GM04504 (cell line): Measurements from ENCODE around the gene FLVCR1.

Experiments
- DNase-seq: peaks from one replicate; pipeline ENCODE4 v3.0.0-alpha.2; 2012; ENCODE audit warnings: low read depth

Gene FLVCR1

DNA sequence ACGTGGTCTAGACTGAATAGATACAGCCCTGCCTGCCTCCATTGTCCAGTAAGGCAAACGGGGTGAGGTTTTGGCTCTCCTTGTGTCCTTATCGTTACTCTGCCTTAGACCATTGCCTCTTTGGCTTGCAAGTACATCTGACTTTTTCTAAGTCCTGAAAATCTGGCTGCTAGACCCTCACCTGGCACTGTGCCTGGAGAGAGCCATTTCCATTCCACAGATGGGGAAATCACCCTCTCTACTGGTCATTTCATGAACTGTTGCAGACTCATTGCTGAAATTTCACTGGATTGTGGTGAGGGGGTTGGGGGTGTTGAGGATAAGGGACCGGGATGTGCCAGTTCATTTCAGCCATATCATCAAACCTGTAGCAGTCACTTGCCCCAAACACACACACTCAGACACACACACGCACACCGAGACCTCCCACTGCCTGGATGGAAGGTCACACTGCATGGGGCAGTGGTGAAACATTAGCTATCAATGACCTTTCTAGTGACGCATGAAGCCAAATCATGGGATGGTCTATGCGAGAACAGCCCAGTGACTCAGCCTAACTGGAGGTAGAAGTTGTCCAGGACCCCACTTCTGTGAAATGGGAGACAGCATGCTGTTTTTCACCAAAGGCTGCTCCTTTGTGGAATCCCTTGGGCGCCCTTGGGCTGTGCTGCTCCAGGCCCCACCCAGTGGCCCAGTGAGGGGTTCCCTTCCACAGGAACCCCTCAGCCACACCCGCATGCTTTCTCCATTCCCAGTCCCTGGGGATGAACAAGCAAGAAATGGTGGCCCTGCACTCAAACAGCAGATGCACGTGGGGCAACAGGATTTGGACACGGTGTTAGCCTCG is 57.4 kb downstream of the FLVCR1 start:
- no peak for DNase-seq

- no peak for DNase-seq
Observed at GRCh38 chr1:212916481-212917133, 58.5 kb downstream of the FLVCR1 start.

- no peak for DNase-seq
Observed at GRCh38 chr1:212917134-212917485, 59.0 kb downstream of the FLVCR1 start.

DNA sequence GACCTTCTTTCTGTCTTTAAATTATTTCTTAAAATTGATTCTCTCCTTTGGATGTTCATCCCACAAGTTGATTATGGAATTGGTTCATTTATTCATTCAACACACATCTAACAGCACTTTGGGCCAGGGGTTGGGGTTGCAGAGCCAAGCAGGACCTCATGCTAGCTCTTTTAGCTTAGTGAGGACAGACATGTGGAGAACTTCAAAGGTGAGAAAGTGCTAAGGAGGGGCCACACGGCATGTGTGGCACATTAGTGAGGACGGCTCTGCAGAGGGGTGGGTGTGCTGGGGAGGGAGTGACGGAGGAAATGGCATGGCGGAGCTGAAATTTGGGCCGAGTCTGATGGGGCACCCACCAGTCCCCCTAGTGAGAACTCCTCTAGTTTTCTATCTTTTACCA is 59.8 kb downstream of the FLVCR1 start:
- DNase-seq: no peak

GRCh38 chr1:212918824-212919223 is 60.7 kb downstream of the FLVCR1 start:
- DNase-seq: no peak

DNA sequence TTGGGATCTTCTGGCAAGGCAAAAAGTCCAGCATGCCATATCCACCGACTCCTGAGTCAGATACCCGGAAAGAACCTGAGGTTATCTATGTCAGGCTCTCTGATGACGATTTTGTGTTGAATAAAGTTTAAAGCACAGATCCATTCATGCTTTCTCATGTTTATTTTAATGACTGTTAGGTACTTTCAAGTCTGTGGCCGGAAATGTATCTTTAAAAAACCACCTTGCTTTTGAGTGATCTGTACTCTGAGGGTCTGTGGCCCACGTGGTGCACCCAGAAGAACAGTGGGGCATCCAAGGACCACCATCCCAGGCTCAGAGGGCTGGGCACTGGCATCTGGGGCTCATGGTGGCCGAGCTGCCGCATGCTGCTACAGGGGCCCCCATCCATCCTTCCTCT is 62.2 kb downstream of the FLVCR1 start:
- no peak for DNase-seq

- DNase-seq: no peak
Observed at GRCh38 chr1:212920896-212921295, 62.8 kb downstream of the FLVCR1 start.

GRCh38 chr1:212922016-212922415 is 63.9 kb downstream of the FLVCR1 start:
- DNase-seq: no peak

DNA sequence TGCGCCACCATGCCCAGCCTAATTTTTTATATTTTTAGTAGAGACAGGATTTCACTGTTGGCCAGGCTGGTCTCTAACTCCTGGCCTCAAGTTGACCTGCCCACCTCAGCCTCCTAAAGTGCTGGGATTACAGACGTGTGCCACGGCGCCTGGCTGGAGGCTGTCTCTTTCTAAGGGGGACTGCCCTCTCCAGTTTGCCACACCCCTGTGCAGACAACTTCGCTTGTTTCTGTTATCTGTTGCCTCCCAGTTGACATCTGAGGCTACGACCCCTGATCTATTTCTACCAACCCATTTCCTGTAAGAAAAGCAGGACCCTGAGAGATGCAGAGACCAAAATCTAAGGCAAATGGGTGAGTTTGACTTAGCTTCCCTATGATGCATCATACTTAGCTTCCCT is 68.3 kb downstream of the FLVCR1 start:
- DNase-seq: no peak

DNA sequence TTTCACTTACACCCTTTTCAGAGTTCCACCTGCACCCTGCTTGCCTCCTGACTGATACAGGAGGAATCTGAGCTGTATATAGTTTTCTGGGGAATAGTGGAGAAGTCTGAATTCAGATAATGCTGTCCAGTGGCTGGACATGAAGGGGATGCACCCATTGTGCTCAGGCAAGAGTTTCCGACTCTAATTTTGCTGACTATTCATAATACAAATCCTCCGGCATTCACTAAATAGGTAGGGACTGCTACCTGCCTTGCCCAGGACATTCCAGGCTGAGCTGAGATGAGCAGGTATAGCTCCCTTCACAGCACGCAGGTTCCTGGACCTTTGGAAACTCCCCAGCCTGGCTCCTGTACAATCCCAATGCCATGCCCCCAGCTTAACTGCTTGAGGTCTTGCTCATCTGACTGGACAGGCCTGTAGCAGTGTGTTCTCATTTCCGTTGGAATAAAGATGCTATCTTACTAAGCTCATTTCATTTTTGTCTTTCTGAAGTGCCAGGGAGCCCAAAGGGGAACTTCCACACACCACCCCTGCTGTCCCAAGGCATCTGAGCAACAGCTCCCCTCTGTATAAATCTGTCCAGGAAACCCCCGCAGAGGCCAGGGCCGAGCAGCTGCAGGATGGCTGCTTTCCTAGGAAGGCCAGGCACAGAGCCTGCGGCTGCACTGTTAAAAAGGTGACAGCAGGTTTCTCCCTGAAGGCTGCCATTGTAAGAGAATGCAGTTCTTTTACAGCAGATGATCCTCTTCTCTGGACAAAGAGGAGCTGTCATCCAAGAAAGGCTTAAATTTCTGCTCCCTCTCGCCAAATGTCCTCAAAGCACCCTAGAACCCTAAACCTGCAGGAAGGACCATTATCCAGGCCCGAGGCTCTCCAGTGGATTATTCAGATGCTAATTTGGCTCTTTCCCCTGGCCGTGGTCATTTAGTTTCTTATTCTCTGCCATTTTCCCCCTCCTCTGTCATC is 70.5 kb downstream of the FLVCR1 start:
- no peak for DNase-seq

DNA sequence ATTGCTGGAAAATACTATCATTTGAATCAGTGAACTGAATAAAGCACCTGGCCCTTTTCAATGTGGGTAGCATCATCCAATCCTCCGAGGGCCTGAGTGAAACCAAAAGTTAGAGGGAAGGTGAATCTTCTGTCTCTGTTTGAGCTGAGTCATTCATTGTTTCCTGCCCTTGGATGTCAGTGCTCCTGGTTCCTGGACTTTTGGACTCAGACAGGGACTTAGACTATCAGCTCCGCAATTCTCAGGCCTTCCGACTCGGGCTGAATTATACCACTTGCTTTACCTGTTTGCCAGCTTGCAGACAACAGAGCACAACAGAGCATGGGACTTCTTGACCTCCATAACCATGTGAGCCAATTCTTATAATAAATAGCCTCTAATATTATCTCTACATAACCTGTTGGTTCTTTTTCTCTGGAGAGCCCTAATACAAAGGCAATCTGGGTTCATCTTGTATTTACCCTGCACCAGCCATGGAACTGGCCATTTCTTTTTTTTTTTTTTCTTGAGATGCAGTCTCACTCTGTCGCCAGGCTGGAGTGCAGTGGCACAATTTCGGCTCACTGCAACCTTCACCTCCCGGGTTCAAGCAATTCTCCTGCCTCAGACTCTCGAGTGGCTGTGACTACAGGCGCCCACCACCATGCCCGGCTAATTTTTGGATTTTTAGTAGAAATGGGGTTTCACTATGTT is 73.1 kb downstream of the FLVCR1 start:
- DNase-seq: no peak

DNA sequence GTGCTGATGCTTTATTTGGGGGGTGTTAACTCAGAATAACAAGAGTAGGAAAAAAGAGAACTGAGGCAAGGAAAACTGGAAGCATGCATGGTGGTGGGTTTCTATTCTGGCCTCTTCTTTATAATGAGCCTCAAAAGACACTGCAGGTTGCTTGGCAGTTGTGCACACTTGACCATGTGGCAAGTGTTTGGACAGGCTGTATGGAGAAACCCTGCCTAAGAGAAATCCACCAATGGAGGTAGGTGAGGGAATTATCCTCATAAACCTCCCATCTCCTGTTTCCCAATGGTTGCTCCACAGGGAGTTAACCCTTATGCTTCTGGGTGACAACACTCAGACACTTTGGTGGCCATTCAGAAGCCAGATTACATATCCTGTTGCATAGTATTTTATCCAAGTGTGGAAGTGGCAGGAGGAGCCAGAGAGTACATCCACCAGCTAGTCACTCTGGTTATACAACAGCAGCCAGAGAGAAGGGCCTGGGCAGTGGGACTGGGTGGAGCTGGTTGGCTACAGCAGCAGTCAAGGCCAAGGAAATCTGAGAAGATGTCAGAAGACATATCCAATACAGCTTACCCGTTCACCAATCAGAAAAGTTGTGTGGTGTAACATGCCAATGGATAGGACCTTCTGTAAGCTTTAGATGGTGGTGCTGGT is 75.9 kb downstream of the FLVCR1 start:
- no peak for DNase-seq

DNA sequence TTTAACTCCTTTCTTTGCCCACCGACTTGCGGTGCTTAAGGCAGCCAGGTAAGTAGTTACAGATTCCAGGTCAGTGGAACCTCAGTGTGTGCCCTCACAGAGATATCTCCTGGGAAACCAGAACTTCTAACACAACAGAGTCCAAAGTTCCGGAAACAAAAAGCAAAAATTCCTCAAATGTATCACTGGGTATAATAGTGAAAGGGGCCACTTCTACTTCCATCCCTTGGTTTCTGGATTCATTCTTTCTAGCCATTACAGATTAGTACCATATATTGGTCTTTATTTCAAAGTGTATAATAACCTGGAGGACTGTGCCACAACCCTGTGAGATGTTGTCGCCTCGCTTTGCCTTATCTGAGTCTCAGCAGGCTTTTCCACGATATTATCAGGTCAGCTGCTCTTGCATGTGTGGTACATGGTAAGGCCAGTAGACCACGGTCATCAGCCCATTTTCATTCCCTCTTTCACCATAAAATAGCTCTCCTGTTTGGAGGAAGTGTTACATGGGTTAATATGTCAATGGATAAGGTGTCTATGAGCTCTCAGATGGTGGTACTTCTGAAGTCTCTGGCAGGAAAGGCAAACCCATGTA is 77.4 kb downstream of the FLVCR1 start:
- DNase-seq: no peak

DNA sequence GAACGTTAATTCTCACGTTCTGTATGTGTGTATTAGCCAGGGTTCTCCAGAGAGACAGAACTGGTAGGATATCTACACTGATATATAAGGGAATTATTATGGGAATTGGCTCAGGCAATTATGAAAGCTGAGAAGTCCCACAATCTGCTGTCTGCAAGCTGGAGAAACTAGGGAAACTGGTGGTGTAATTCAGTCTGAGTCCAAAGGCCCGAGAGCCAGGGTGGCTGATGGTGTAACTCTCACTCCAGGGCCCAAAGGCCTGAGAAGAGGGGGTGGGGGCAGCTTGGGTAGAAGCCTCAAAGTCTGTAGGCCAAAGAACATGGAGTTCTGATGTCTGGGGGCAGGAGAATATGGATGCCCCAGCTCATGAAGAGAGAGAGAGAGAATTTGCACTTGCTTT is 79.0 kb downstream of the FLVCR1 start:
- no peak for DNase-seq

- no peak for DNase-seq
Observed at GRCh38 chr1:212938846-212939245, 80.8 kb downstream of the FLVCR1 start.

DNA sequence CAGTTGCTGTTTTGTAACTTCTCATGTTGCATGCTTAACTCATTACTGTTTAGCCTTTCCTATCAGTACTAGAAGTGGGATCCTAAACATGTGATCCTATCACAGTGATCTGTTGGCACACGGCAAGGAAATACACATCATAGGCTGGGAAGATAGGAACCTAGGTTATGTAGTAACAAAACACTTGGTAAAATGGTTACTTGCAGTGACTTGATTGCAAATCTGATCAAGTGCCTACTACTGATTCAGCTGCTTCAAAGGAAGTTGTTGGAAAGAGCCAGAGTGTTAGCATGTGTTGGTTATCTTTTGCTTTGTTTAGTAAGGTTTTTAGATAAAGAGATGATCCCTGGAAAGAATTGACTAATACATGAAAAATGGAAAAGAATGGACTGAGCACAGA is 83.4 kb downstream of the FLVCR1 start:
- no peak for DNase-seq

DNA sequence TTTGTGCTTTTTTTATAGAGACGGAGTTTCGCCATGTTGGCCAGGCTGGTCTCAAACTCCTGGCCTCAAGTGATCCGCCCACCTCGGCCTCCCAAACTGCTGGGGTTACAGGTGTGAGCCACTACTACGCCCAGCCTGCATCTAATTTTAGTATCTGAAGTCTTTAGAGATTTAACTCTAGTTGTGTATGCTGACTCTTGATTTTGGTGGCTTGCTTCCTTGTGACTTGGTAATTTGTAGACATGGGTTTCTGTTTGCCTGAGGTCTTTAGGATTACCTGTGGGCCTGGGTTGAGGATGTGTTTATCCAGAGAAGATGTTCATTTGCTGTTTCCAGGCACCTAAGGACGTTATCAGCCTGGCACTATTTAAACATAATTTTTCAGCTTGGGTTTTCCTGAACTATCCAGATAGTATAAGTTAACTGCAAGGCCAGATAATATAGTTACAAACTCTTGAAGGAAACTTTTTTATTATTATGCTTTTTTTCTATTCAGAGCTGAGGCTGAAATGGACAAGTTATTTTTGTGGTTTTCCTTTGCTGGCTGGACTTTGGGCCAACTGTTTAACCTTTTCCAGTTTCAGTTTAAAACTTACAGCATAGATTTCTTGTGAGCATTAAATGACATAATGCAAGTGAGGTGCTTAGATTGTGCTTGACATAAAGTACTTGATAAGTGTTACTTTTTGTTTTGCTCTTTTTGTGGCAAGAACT is 84.8 kb downstream of the FLVCR1 start:
- no peak for DNase-seq

GRCh38 chr1:212943393-212943710 is 85.3 kb downstream of the FLVCR1 start:
- no peak for DNase-seq

- no peak for DNase-seq
Observed at GRCh38 chr1:212944229-212944901, 86.3 kb downstream of the FLVCR1 start.

DNA sequence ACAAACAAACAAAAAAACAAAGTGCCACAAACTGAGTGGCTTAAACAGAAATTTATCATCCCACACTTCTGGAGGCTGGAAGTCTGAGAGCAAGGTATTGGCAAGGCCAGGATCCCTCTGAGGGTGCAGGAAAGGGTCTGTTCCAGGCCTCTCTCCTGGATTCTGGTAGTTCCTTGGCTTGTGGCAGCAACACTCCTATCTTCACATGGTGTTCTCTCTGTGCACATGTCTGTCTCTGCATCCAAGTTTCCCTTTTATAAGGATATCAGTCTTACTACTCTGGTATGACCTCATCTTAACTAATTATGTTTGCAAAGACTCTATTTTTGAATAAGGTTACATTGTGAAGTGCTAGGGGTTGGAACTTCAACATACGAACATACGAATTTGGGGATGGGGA is 87.0 kb downstream of the FLVCR1 start:
- DNase-seq: no peak
